NCI-H1092 treated with DMSO at 0.1 percent for 48 hours (cell line): ENCODE data around the gene PROC.
"Not testable (repeated sequence)": the region's sequence is repeated elsewhere in the genome, so short reads cannot be mapped to it uniquely, and the experiment has no call there.

Source experiments
- DNase-seq: peaks from one replicate; lab custom pipeline; 2025; lab: John Stamatoyannopoulos, UW

The PROC gene

DNA sequence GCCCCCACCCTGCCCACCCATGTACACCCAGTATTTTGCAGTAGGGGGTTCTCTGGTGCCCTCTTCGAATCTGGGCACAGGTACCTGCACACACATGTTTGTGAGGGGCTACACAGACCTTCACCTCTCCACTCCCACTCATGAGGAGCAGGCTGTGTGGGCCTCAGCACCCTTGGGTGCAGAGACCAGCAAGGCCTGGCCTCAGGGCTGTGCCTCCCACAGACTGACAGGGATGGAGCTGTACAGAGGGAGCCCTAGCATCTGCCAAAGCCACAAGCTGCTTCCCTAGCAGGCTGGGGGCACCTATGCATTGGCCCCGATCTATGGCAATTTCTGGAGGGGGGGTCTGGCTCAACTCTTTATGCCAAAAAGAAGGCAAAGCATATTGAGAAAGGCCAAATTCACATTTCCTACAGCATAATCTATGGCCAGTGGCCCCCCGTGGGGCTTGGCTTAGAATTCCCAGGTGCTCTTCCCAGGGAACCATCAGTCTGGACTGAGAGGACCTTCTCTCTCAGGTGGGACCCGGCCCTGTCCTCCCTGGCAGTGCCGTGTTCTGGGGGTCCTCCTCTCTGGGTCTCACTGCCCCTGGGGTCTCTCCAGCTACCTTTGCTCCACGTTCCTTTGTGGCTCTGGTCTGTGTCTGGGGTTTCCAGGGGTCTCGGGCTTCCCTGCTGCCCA, 9.3 kb downstream of the PROC start:
- DNase-seq = no peak

GRCh38 chr2:127428057-127428814, 10.0 kb downstream of the PROC start:
- DNase-seq = no peak

DNA sequence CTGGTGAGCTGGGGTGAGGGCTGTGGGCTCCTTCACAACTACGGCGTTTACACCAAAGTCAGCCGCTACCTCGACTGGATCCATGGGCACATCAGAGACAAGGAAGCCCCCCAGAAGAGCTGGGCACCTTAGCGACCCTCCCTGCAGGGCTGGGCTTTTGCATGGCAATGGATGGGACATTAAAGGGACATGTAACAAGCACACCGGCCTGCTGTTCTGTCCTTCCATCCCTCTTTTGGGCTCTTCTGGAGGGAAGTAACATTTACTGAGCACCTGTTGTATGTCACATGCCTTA, 10.5 kb downstream of the PROC start:
- DNase-seq = no peak

GRCh38 chr2:127429291-127429690, 11.1 kb downstream of the PROC start:
- DNase-seq = no peak

GRCh38 chr2:127429844-127430425, 11.7 kb downstream of the PROC start:
- no peak for DNase-seq

DNA sequence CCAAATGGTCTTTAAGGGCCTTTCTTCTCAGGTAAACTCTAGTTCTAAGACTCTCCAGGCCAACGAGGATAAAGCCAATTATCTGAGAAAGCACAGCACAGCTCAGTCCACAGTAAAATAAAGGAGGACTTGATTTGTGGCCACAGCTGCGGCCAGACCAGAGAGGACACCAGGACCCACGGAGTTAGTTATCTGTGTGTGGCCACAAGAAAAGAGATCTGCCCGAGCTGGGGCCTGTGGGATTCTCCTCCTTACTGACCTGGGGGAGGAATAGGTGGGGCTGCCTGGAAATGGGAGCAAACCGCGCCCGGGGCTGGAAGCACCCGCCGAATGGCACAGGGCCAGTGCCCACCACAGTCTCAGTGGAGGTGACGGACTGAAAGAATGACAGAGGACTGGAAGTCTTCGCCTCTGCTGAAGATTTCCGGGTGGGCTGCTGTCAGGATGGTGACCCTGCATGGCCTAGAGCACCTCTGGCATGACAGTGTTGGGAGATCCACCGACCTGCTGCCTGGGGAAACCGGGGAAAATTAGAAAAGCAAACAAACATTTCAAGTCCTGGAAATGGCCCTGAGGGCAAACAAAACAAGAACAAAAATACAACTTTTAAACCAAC, 13.3 kb downstream of the PROC start:
- no peak for DNase-seq

- DNase-seq = no peak
Observed at GRCh38 chr2:127434515-127434914, 16.3 kb downstream of the PROC start.

DNA sequence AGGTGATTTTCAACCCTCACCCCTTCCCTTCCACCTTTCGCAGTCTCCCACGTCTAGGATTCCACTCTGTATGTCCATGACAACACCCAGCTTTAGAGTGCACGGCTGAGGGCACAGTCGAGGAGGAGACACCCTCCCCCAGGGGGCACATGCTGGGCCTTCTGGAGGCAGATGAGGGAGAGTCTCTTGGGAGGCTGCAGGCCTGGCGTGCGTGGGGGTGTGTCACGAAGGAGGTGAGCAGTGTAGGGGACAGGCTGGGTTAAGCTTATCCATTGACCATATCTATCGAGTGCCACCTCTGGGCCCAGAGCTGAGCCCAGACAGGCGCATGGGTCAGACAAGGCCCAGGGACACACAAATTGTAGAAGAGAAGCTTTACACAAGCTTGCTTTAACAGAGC, 18.8 kb downstream of the PROC start:
- DNase-seq = no peak

DNA sequence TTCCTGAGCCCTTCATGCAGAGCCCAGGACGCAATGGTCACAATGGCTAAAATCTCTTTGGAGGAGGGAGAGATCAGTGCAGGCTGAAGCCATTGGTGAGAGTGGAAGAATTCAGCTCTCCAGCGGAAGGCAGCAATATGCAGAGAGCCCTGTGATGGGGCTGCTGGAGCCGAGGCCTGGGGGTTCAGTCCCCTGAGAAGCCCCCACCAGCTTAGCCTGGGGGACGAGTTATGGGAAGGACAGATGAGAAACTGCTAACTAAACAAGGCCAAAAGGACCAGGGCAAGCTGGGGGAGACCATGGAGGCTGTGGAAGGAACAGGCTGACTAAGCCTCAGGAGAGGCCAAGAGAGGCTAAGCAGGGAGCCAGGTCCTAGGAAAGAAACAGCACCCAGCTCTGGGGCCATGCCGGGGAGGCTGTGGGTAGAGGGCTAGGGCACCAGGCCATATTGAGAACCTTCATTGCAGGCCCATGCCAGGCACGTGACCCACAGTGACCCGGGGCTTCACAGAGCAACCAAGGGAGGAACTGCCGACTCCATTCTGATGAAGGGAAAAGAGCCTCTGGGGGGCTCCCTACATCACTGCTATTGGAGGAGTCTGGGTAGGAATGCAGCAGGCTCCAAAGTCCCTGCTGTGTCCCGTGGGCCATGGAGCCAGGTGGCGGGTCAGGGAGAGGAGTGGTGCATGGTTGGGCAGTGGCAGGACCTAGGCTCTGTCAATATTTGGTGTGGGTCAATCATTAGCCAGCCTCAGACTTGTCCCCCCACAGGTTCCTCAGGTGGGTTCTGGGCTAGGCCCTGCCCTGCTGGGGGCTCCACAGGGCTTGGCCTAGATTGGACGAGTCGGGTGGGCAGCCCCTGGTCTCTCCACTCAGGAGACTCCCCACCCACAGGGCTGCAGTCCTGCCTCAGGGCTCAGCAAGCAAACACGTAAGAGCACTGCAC, 19.8 kb downstream of the PROC start:
- DNase-seq = no peak

DNA sequence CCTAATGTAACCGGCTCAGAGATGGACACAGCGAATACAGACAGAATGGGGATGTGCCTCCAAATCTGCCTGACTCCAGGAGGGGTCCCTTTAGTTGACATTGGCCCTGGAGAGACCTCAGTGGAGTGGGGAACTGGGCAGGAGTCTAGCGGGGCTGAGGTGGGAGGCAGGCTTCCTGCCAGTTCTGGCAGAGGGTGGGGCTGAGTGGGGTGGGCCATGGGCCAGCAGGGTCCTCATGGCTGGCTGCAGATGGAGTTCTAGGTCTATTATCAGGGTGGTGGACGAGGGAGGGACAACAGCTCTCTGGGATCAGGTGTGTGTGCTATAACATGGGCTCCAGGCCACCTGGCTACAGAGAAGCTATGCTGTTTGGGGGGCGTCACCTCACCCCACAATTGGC, 21.1 kb downstream of the PROC start:
- no peak for DNase-seq

DNA sequence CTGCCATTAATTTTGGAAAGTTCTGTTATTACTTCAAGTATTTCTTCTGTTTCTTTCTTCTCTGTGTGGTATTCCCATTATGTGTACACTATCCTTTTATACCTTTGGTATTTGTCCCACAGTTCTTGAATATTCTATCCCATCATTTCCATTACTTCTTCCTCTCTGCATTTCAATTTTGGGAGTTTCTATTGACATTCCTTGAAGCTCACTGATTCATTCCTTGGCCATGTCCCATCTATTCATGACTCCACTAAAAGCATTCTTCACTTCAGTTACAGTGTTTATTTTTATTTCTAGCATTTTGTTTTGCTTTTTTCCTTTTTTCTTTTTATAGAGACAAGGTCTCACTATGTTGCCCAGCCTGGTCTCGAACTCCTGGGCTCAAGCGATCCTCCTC, 30.3 kb downstream of the PROC start:
- no peak for DNase-seq

GRCh38 chr2:127449414-127449813, 31.2 kb downstream of the PROC start:
- DNase-seq = no peak

DNA sequence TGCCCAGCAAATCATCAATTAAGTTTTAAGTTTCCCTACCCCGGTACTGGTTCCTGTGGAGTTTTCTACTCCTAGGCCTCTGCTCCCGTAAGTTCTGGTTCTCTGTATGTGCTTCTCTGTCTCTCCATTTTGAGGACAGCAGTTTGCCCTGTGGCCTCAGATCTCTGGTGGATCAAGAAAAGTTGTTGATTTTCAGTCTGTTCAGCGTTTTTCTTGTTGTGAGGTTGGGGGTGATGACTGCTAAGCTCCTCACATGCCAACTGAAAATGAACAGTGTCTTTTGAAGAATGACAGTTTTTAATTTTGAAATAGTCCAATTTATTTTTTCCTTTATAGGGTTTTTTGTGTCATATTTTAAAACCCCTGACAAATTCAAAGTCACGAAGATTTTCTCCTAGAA, 31.7 kb downstream of the PROC start:
- DNase-seq = no peak

- DNase-seq = no peak
Observed at GRCh38 chr2:127451981-127452380, 33.8 kb downstream of the PROC start.

DNA sequence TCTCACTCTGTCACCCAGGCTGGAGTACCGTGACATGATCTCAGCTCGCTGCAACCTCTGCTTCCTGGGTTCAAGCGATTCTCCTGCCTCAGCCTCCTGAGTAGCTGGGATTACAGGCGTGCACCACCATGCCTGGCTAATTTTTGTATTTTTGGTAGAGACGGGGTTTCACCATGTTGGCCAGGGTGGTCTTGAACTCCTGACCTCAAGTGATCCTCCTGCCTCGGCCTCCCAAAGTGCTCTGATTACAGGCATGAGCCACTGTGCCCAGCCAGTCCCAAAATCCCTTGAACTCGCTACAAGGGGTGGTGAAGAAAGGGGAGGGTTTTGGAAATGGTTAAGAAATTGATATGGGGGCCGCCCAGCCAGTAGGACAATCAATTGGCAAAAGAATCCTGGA, 34.2 kb downstream of the PROC start:
- not testable (repeated sequence) for DNase-seq

GRCh38 chr2:127453013-127453391, 34.8 kb downstream of the PROC start:
- no peak for DNase-seq

DNA sequence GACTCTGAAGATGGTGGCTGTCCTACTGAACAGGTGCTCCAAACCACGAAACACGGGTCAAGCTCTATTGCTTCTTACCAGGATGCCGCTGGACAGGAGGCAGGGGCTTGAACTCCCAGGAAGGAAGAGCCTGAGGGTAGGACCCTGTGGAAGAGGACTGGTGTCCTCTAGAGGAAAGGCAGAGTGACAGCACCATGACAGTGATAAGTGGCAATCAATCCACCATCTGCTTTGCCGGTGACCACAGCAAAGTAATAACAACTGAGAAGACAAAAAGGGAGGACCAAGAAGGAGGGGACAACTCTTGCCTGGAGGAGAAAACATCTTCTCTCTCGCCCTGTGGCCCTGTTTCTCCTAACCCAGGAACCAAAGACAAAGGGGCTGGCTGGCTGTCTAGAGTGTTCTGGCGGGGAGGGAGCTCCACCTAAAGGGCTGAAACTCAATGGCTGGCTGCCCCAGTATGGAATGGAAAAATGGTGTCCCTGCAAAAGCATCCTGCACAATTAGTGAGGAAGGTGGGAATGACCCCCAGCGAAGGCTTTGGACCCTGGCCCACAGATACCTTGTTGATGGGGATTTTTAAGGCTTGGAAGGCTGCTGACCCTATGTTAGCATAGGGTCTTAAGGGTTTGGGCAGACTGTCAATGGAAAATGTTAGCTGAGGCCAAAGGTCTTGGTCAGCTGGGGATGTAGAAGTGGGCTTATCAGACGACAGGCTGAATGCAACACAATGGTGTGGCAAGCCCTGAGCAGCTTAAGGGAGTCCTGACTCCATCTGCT, 35.4 kb downstream of the PROC start:
- no peak for DNase-seq

GRCh38 chr2:127454595-127455565, 36.7 kb downstream of the PROC start:
- no peak for DNase-seq

DNA sequence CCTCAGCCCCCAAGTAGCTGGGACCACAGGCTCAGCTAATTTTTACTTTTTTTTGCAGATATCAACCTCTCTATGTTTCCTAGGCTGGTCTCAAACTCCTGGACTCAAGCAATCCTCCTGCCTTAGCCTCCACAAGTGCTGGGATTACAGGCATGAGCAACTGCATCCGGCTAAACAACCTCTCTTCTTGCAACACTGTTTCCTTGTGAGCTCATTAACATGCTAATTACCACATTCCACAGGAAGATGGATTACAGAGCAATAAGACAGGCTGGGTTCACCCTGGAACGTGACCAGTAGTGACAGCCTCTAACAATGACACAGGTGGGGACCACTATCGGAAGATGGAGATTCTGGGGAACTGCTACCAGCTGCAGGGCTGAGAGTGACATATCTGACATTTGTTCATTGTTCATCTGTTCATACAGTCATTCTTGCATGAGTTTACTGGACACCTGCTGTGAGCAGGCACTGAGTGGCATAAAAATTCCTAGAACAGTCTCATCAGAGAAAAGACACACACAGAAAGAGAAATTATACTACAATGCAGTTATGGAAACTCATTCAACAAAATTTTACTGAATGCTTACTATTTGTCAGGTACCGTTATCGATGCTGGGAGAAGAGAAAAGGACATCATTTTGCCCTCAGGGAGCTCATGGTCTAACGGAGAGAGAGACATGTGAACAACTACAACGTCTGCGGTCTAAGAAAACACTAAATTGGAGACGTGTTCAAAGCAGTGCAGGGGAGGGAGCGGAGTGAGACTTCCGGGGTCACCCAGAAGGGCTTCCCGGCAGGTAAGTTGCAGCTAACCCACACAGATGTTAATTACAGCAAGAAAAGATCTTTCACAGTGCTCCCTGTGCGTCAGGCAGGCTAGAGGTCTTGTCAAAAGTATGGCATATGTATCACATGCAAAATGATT, 37.6 kb downstream of the PROC start:
- DNase-seq = no peak
